Panc1 (cell line): ENCODE data around the gene CLC.

Experiments
- POLR2AphosphoS5 ChIP-seq: IDR thresholded peaks from 2 replicates; pipeline ENCODE4 v1.6.1; 2012; ENCODE audit warnings: mild to moderate bottlenecking, low read depth, low read length, moderate library complexity
- SIN3A ChIP-seq: IDR thresholded peaks from 2 replicates; pipeline ENCODE4 v1.6.1; 2012; ENCODE audit warnings: low read depth, mild to moderate bottlenecking, low read length, moderate library complexity, borderline replicate concordance; ENCODE audit not compliant: insufficient read depth
- TCF7L2 ChIP-seq: IDR thresholded peaks from 2 replicates; pipeline ENCODE4 v1.6.1; 2011; ENCODE audit warnings: mild to moderate bottlenecking, low read depth, low read length, inconsistent platforms
- TF ChIP-seq, protein P1 (sequence below): fragments of 450-650 bp; IDR thresholded peaks from 2 replicates; pipeline ENCODE4 v1.5.1; 2017; ENCODE audit warnings: mild to moderate bottlenecking
- TF ChIP-seq, protein P2 (sequence below), 2 experiments: IDR thresholded peaks; 2 replicates each; pipeline ENCODE4 v1.6.1; 2011 to 2012; ENCODE audit warnings: low read depth in 2 of 2, control low read depth in 1 of 2, low read length in 1 of 2, mild to moderate bottlenecking in 1 of 2, moderate library complexity in 1 of 2; ENCODE audit not compliant: insufficient read depth in 1 of 2

DNA sequence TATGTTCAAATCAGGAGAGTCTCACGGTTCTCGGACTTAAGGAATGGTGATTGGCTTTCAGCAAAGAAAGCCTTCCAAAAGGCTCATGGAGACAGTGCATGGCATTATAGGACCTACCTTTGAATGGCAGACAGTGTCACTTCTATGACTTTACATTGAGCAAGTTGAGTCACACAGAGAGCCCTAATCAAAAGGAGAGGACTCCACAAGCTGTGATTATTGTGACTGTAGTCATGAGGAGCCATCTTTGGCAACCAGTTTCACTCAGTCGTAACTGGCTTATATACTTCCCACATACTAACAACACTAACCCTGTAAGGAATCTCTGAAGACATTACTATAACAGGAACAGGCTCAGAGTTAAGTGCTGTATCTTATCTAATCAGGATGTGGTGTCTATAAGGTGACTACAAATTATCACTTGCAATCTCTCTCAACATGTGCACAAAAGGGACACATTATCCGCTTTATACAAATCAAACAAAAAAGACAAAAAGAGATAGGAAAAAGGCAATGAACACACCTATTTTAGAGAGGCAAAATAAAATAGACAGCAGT, 27.4 kb downstream of the CLC start:
- TF ChIP-seq, protein P1, sequence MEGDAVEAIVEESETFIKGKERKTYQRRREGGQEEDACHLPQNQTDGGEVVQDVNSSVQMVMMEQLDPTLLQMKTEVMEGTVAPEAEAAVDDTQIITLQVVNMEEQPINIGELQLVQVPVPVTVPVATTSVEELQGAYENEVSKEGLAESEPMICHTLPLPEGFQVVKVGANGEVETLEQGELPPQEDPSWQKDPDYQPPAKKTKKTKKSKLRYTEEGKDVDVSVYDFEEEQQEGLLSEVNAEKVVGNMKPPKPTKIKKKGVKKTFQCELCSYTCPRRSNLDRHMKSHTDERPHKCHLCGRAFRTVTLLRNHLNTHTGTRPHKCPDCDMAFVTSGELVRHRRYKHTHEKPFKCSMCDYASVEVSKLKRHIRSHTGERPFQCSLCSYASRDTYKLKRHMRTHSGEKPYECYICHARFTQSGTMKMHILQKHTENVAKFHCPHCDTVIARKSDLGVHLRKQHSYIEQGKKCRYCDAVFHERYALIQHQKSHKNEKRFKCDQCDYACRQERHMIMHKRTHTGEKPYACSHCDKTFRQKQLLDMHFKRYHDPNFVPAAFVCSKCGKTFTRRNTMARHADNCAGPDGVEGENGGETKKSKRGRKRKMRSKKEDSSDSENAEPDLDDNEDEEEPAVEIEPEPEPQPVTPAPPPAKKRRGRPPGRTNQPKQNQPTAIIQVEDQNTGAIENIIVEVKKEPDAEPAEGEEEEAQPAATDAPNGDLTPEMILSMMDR, result no peak
- TF ChIP-seq POLR2AphosphoS5 (no peak), TCF7L2 (no peak), SIN3A (no peak)
- TF ChIP-seq, protein P2, sequence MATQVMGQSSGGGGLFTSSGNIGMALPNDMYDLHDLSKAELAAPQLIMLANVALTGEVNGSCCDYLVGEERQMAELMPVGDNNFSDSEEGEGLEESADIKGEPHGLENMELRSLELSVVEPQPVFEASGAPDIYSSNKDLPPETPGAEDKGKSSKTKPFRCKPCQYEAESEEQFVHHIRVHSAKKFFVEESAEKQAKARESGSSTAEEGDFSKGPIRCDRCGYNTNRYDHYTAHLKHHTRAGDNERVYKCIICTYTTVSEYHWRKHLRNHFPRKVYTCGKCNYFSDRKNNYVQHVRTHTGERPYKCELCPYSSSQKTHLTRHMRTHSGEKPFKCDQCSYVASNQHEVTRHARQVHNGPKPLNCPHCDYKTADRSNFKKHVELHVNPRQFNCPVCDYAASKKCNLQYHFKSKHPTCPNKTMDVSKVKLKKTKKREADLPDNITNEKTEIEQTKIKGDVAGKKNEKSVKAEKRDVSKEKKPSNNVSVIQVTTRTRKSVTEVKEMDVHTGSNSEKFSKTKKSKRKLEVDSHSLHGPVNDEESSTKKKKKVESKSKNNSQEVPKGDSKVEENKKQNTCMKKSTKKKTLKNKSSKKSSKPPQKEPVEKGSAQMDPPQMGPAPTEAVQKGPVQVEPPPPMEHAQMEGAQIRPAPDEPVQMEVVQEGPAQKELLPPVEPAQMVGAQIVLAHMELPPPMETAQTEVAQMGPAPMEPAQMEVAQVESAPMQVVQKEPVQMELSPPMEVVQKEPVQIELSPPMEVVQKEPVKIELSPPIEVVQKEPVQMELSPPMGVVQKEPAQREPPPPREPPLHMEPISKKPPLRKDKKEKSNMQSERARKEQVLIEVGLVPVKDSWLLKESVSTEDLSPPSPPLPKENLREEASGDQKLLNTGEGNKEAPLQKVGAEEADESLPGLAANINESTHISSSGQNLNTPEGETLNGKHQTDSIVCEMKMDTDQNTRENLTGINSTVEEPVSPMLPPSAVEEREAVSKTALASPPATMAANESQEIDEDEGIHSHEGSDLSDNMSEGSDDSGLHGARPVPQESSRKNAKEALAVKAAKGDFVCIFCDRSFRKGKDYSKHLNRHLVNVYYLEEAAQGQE (IDR thresholded peaks at IDR 0.05; ENCODE audit: insufficient read depth in 1 of 2, low read depth in 2 of 2, low read length in 1 of 2), result no peak
